Measurements from ENCODE around the gene TRMT13.

TRMT13 gene

DNA sequence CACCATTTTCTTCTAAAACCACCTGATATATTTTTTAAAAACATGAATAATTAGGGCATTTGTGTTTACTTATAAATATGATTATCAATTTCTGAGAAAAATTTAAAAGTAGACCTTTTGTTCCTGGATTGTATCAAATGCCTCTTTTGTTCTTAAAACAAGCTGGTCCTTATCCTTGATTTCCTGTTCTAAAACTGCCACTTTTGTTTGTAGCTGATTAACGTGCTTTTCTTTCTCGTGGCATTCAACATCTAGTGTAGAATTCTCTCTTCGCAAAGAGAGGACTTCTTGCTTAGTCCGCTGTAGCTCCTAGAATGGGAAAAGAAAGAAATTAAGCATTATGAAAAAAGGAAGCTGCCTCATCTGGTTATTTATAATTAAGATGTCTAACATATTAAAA lies 25.3 kb upstream of the TRMT13 start:
- H3K4me3 ChIP-seq (replicated peaks in 1 of 2; ENCODE audit: low read depth in 2 of 2, low read length in 2 of 2) = no peak overlapping the region
- no peak for DNase-seq (ENCODE audit: low read depth in 2 of 2)
- TF ChIP-seq, protein P1, sequence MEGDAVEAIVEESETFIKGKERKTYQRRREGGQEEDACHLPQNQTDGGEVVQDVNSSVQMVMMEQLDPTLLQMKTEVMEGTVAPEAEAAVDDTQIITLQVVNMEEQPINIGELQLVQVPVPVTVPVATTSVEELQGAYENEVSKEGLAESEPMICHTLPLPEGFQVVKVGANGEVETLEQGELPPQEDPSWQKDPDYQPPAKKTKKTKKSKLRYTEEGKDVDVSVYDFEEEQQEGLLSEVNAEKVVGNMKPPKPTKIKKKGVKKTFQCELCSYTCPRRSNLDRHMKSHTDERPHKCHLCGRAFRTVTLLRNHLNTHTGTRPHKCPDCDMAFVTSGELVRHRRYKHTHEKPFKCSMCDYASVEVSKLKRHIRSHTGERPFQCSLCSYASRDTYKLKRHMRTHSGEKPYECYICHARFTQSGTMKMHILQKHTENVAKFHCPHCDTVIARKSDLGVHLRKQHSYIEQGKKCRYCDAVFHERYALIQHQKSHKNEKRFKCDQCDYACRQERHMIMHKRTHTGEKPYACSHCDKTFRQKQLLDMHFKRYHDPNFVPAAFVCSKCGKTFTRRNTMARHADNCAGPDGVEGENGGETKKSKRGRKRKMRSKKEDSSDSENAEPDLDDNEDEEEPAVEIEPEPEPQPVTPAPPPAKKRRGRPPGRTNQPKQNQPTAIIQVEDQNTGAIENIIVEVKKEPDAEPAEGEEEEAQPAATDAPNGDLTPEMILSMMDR (IDR thresholded peaks at IDR 0.05; ENCODE audit: low read depth, low read length) = no peak

DNA sequence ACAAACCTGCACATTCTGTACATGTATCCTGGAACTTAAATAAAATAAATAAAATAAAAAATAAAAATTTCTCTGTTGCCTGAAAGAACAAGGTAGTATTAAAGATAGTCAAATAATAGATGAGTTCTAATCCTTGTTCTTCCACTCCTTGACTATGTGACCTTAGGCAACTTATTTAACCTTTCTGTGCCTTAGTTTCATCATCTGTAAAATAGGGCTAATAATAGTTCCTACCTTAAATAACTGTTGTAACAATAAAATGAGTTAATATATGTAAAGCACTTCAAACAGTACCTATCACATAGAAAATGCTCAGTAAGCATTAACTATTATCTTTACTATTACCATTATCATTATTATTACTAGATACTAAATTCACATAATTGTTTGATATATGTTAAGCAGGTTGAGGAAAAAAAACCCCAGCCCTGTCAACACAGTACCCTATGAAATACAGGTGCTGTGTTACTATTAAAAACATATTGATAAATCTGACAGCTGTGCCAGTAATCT lies 23.4 kb upstream of the TRMT13 start:
- TF ChIP-seq, protein P1 (IDR thresholded peaks at IDR 0.05; ENCODE audit: low read depth, low read length) = no peak
- no peak for DNase-seq (ENCODE audit: low read depth in 2 of 2)
- no peak overlapping the region for H3K4me3 ChIP-seq (replicated peaks in 1 of 2; ENCODE audit: low read depth in 2 of 2, low read length in 2 of 2)

DNA sequence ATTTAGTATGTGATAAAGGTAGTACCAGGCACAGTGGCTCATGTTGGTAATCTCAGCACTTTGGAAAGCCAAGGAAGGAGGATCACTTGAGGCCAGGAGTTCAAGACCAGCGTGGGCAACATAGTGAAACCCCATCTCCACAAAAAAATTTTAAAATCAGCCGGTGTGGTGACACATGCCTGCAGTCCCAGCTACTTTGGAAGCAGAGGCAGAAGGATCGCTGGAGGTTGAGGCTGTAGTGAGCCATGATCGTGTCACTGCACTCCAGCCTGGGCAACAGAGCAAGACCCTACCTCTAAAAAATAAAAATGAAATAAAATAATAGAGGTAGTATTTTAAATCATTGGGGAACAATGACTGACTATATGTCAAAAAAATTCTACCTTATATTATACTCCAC lies 17.4 kb upstream of the TRMT13 start:
- TF ChIP-seq, protein P1 (IDR thresholded peaks at IDR 0.05; ENCODE audit: low read depth, low read length) = no peak

DNA sequence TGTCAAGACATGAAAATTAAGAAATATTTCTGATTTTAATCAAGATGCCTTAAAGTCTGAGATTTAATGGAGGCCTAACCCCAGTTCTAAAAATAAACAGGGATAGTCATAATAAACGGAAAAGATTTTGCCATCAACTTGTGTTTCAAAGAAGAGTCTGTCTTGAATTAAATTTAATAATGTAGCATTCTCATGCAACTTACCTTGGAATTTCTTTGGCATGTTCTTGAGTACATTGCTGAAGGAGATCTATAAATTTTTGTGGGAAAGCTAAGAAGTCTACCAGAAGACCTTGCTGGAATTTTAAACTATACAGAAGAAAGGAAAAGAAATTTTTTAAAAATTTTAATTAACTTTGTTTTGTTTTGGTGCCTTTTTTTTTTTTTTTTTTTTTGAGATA lies 10.8 kb upstream of the TRMT13 start:
- no peak for DNase-seq (ENCODE audit: low read depth in 2 of 2)
- no peak overlapping the region for H3K4me3 ChIP-seq (replicated peaks in 1 of 2; ENCODE audit: low read depth in 2 of 2, low read length in 2 of 2)
- TF ChIP-seq, protein P1 (IDR thresholded peaks at IDR 0.05; ENCODE audit: low read depth, low read length) = no peak

More for the DNA sequence above, 17.4 kb upstream of the TRMT13 start:
- DNase-seq (ENCODE audit: low read depth in 2 of 2) = no peak
- no peak overlapping the region for H3K4me3 ChIP-seq (replicated peaks in 1 of 2; ENCODE audit: low read depth in 2 of 2, low read length in 2 of 2)

DNA sequence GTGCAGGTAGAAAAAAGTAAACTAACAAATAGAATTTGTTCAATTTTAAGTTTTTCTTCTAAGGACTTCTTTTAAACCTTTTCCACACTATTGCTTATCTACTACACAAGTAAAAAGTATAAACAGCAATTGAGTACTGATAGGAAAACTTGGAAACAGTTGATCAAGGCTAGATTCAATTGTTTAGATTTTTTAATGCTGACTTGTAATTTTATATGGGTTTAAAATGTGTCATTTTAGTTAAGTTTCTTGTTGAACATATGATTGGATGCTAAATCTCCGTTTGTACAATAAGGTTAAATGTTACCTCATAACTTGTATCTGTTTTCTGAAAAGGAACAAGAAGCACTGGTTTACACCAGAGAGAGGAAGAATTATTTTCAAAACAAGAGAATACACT lies 5.7 kb upstream of the TRMT13 start:
- TF ChIP-seq, protein P1 (IDR thresholded peaks at IDR 0.05; ENCODE audit: low read depth, low read length) = no peak
- no peak for DNase-seq (ENCODE audit: low read depth in 2 of 2)
- no peak overlapping the region for H3K4me3 ChIP-seq (replicated peaks in 1 of 2; ENCODE audit: low read depth in 2 of 2, low read length in 2 of 2)

DNA sequence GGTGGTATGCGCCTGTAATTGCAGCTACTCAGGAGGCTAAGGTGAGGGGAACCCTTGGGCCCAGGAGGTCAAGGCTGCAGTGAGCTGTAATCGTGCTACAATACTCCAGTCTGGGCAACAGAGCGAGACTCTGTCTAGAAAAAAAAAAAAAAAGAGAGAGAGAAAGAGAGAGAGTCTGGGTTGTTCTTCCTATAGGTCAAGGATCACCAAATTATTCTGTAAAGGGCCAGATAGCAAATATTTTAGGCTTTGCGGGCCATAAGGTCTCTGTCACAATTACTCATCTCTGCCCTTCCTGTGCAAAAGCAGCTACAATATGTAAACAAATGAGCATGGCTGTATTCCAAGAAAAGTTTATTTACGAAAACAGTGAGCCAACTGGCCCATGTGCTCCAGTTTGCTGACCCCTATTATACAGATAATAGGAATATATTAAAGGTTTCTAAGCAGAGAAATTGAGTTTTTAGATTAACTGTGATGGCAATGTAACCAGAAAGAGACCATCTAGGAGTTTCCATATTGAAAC lies 2.3 kb upstream of the TRMT13 start:
- TF ChIP-seq, protein P1 (IDR thresholded peaks at IDR 0.05; ENCODE audit: low read depth, low read length) = no peak
- DNase-seq (ENCODE audit: low read depth in 2 of 2) = peak; percentile 12 to 63
- no peak overlapping the region for H3K4me3 ChIP-seq (replicated peaks in 1 of 2; ENCODE audit: low read depth in 2 of 2, low read length in 2 of 2)

DNA sequence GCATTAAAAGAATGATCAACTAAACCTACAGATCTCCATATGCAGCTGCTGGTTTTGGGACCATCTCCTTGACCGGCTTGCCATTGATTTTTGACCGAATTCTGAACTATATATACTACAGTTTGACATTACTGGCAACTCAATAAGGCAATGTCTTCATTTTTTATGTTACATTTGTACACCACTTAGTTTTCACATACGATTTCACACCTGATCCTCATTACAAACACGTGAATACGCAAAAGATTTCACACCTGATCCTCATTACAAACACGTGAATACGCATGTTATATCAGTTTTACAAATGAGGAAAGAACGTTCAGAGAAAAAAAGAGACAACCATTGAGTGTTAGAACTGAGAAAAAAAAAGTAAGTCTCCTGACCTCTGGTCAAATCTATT lies 1.3 kb upstream of the TRMT13 start:
- H3K4me3 ChIP-seq (replicated peaks in 1 of 2; ENCODE audit: low read depth in 2 of 2, low read length in 2 of 2) = peak overlapping the region in 1 of 2 donors; percentile 62
- DNase-seq (ENCODE audit: low read depth in 2 of 2) = no peak
- TF ChIP-seq, protein P1 (IDR thresholded peaks at IDR 0.05; ENCODE audit: low read depth, low read length) = no peak
